ENCODE measurements around the gene MVK.

GRCh38 chr12:109637348-109637747 lies 63.8 kb downstream of the MVK start:
- TF ChIP-seq, protein P1, sequence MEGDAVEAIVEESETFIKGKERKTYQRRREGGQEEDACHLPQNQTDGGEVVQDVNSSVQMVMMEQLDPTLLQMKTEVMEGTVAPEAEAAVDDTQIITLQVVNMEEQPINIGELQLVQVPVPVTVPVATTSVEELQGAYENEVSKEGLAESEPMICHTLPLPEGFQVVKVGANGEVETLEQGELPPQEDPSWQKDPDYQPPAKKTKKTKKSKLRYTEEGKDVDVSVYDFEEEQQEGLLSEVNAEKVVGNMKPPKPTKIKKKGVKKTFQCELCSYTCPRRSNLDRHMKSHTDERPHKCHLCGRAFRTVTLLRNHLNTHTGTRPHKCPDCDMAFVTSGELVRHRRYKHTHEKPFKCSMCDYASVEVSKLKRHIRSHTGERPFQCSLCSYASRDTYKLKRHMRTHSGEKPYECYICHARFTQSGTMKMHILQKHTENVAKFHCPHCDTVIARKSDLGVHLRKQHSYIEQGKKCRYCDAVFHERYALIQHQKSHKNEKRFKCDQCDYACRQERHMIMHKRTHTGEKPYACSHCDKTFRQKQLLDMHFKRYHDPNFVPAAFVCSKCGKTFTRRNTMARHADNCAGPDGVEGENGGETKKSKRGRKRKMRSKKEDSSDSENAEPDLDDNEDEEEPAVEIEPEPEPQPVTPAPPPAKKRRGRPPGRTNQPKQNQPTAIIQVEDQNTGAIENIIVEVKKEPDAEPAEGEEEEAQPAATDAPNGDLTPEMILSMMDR (IDR thresholded peaks at IDR 0.05; ENCODE audit: poor library complexity), result no peak
- TF ChIP-seq EZH2 (IDR thresholded peaks at IDR 0.05; ENCODE audit: borderline replicate concordance) (no peak), EZH2phosphoT487 (IDR thresholded peaks at IDR 0.05; ENCODE audit: low read depth, severe bottlenecking, unreplicated experiment) (no peak)
